ENCODE data around the gene INPP5D. TPM values are rescaled to one million over a fixed set of nuclear protein-coding genes. Genes with fewer than 3 reads are reported as not detected.

Gene INPP5D
- total RNA-seq, 1 experiment from 2014 or later, result 17.2 TPM

GRCh38 chr2:233147136-233147828 lies 87.1 kb downstream of the INPP5D start:
- no peak for TF ChIP-seq CREB1 (CRISPR knock-in tag; IDR thresholded peaks at IDR 0.05)
- no peak for TF ChIP-seq NFE2L1 (CRISPR knock-in tag; IDR thresholded peaks at IDR 0.05)
- TF ChIP-seq, protein P1, sequence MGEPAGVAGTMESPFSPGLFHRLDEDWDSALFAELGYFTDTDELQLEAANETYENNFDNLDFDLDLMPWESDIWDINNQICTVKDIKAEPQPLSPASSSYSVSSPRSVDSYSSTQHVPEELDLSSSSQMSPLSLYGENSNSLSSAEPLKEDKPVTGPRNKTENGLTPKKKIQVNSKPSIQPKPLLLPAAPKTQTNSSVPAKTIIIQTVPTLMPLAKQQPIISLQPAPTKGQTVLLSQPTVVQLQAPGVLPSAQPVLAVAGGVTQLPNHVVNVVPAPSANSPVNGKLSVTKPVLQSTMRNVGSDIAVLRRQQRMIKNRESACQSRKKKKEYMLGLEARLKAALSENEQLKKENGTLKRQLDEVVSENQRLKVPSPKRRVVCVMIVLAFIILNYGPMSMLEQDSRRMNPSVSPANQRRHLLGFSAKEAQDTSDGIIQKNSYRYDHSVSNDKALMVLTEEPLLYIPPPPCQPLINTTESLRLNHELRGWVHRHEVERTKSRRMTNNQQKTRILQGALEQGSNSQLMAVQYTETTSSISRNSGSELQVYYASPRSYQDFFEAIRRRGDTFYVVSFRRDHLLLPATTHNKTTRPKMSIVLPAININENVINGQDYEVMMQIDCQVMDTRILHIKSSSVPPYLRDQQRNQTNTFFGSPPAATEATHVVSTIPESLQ (CRISPR knock-in tag; IDR thresholded peaks at IDR 0.05), result no peak
- no peak for TF ChIP-seq ZSCAN18 (CRISPR knock-in tag; IDR thresholded peaks at IDR 0.05)
- TF ChIP-seq, protein P2, sequence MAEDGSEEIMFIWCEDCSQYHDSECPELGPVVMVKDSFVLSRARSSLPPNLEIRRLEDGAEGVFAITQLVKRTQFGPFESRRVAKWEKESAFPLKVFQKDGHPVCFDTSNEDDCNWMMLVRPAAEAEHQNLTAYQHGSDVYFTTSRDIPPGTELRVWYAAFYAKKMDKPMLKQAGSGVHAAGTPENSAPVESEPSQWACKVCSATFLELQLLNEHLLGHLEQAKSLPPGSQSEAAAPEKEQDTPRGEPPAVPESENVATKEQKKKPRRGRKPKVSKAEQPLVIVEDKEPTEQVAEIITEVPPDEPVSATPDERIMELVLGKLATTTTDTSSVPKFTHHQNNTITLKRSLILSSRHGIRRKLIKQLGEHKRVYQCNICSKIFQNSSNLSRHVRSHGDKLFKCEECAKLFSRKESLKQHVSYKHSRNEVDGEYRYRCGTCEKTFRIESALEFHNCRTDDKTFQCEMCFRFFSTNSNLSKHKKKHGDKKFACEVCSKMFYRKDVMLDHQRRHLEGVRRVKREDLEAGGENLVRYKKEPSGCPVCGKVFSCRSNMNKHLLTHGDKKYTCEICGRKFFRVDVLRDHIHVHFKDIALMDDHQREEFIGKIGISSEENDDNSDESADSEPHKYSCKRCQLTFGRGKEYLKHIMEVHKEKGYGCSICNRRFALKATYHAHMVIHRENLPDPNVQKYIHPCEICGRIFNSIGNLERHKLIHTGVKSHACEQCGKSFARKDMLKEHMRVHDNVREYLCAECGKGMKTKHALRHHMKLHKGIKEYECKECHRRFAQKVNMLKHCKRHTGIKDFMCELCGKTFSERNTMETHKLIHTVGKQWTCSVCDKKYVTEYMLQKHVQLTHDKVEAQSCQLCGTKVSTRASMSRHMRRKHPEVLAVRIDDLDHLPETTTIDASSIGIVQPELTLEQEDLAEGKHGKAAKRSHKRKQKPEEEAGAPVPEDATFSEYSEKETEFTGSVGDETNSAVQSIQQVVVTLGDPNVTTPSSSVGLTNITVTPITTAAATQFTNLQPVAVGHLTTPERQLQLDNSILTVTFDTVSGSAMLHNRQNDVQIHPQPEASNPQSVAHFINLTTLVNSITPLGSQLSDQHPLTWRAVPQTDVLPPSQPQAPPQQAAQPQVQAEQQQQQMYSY (CRISPR knock-in tag; IDR thresholded peaks at IDR 0.05), result no peak
- TF ChIP-seq USF1 (CRISPR knock-in tag; IDR thresholded peaks at IDR 0.05), result no peak
- no peak for TF ChIP-seq PRRX2 (CRISPR knock-in tag; IDR thresholded peaks at IDR 0.05)
- TF ChIP-seq HMGA2 (CRISPR knock-in tag; IDR thresholded peaks at IDR 0.05), result no peak
- TF ChIP-seq NFATC4 (CRISPR knock-in tag; IDR thresholded peaks at IDR 0.05), result no peak
- no peak for TF ChIP-seq ELF4 (CRISPR knock-in tag; IDR thresholded peaks at IDR 0.05; ENCODE audit: low read depth)
- no peak overlapping the region for H3K4me3 Mint-ChIP-seq
- H3K4me1 Mint-ChIP-seq, result peaks cover 22% of the 10 kb centered on the region
- peaks cover 22% of the 10 kb centered on the region for H3K9me3 Mint-ChIP-seq
- CTCF ChIA-PET, result no interaction called here
- H3K27me3 Mint-ChIP-seq (ENCODE audit: low read depth), result no peaks in the 10 kb centered on the region
- POLR2A ChIA-PET, result no interaction called here
- no peak overlapping the region; the same call in 1 of the 2 replicates for H3K27ac Mint-ChIP-seq
- H3K36me3 Mint-ChIP-seq, result peaks cover 71% of the 10 kb centered on the region
- no peak for DNase-seq (ENCODE audit: low spot score)
- no peak for ATAC-seq

GRCh38 chr2:233147829-233148167 lies 87.7 kb downstream of the INPP5D start:
- DNase-seq (ENCODE audit: low spot score) (no peak), ATAC-seq (no peak)
- ChIA-PET POLR2A (no interaction called here), CTCF (no interaction called here)
- Mint-ChIP-seq H3K4me1 (peaks cover 17% of the 10 kb centered on the region), H3K9me3 (peaks cover 22% of the 10 kb centered on the region), H3K27me3 (ENCODE audit: low read depth) (no peaks in the 10 kb centered on the region), H3K36me3 (peaks cover 70% of the 10 kb centered on the region), H3K27ac (no peak overlapping the region; the same call in 1 of the 2 replicates), H3K4me3 (no peak overlapping the region)
- TF ChIP-seq, protein P3, sequence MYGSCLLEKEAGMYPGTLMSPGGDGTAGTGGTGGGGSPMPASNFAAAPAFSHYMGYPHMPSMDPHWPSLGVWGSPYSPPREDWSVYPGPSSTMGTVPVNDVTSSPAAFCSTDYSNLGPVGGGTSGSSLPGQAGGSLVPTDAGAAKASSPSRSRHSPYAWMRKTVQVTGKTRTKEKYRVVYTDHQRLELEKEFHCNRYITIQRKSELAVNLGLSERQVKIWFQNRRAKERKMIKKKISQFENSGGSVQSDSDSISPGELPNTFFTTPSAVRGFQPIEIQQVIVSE (CRISPR knock-in tag; IDR thresholded peaks at IDR 0.05; ENCODE audit: borderline replicate concordance), result no peak
- TF ChIP-seq JAZF1 (CRISPR knock-in tag; IDR thresholded peaks at IDR 0.05) (no peak), HMGA2 (CRISPR knock-in tag; IDR thresholded peaks at IDR 0.05) (no peak), JUN (CRISPR knock-in tag; IDR thresholded peaks at IDR 0.05) (no peak), FOXK1 (CRISPR knock-in tag; IDR thresholded peaks at IDR 0.05) (no peak), ZNF263 (CRISPR knock-in tag; IDR thresholded peaks at IDR 0.05; ENCODE audit: low read depth) (no peak), NFE2L1 (CRISPR knock-in tag; IDR thresholded peaks at IDR 0.05) (no peak)
- TF ChIP-seq, protein P1 (CRISPR knock-in tag; IDR thresholded peaks at IDR 0.05), result no peak
- TF ChIP-seq, protein P2 (CRISPR knock-in tag; IDR thresholded peaks at IDR 0.05), result no peak
- TF ChIP-seq, protein P4, sequence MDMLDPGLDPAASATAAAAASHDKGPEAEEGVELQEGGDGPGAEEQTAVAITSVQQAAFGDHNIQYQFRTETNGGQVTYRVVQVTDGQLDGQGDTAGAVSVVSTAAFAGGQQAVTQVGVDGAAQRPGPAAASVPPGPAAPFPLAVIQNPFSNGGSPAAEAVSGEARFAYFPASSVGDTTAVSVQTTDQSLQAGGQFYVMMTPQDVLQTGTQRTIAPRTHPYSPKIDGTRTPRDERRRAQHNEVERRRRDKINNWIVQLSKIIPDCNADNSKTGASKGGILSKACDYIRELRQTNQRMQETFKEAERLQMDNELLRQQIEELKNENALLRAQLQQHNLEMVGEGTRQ (CRISPR knock-in tag; IDR thresholded peaks at IDR 0.05), result no peak
- TF ChIP-seq, protein P5, sequence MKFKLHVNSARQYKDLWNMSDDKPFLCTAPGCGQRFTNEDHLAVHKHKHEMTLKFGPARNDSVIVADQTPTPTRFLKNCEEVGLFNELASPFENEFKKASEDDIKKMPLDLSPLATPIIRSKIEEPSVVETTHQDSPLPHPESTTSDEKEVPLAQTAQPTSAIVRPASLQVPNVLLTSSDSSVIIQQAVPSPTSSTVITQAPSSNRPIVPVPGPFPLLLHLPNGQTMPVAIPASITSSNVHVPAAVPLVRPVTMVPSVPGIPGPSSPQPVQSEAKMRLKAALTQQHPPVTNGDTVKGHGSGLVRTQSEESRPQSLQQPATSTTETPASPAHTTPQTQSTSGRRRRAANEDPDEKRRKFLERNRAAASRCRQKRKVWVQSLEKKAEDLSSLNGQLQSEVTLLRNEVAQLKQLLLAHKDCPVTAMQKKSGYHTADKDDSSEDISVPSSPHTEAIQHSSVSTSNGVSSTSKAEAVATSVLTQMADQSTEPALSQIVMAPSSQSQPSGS (CRISPR knock-in tag; IDR thresholded peaks at IDR 0.05; ENCODE audit: borderline replicate concordance, low read depth), result no peak

All from WTC11 (cell line).